GM21526 (cell line): Measurements from ENCODE around the gene KLHDC4.

Experiments used
- ATAC-seq: cut with Tn5 transposase; IDR thresholded peaks from one replicate; pipeline ENCODE4 v1.9.1; 2021; ENCODE audit warnings: moderate library complexity; ENCODE audit not compliant: unreplicated experiment, low FRiP score

The KLHDC4 gene

GRCh38 chr16:87671221-87671620 is 94.6 kb downstream of the KLHDC4 start:
- ATAC-seq = no peak

GRCh38 chr16:87669672-87670071 is 96.1 kb downstream of the KLHDC4 start:
- no peak for ATAC-seq

- ATAC-seq = no peak
These were observed 97.8 kb downstream of the KLHDC4 start for GRCh38 chr16:87667946-87668345.

GRCh38 chr16:87667443-87667842 is 98.3 kb downstream of the KLHDC4 start:
- ATAC-seq = no peak

- no peak for ATAC-seq
These were observed 98.9 kb downstream of the KLHDC4 start for GRCh38 chr16:87666919-87667318.

- no peak for ATAC-seq
These were observed 100.6 kb downstream of the KLHDC4 start for GRCh38 chr16:87665193-87665592.

- ATAC-seq = no peak
These were observed 101.0 kb downstream of the KLHDC4 start for GRCh38 chr16:87664792-87665191.

- no peak for ATAC-seq
These were observed 103.3 kb downstream of the KLHDC4 start for GRCh38 chr16:87662254-87663204.

- ATAC-seq = no peak
These were observed 104.2 kb downstream of the KLHDC4 start for GRCh38 chr16:87661561-87661960.

GRCh38 chr16:87658564-87659225 is 107.1 kb downstream of the KLHDC4 start:
- no peak for ATAC-seq
